ENCODE measurements around the gene TYMS.

- TF ChIP-seq CTCF (IDR thresholded peaks at IDR 0.05; ENCODE audit: low read depth, low read length) (no peak), EZH2phosphoT487 (IDR thresholded peaks at IDR 0.05; ENCODE audit: low read depth) (no peak)
Observed at GRCh38 chr18:673769-674168, 16.3 kb downstream of the TYMS start.

Data from OCI-LY3 (cell line).